Stimulated activated effector memory CD8-positive, alpha-beta T cell treated with anti-CD3 and anti-CD28 coated beads, Interleukin-12 subunit alpha, Interleukin-12 subunit beta, amount 100 ng/mL, for 72 hours (primary cell): ENCODE results near the gene CPLANE1.
"Not testable (repeated sequence)": the region's sequence is repeated elsewhere in the genome, so short reads cannot be mapped to it uniquely, and the experiment has no call there.

ENCODE experiments used
- ATAC-seq: fragments of 150-1000 bp; cut with Tn5 transposase; 2 replicates; pipeline ENCODE4 v1.10.0; 2021
- DNase-seq, 2 donors: peaks; one replicate each; pipeline ENCODE4 v3.0.0; 2021 to 2022; ENCODE audit warnings: low spot score in 2 of 2
- H3K27ac Mint-ChIP-seq: one replicate; pipeline ENCODE4 v1.8.0; 2022; ENCODE audit warnings: mild to moderate bottlenecking, mixed read lengths
- H3K36me3 Mint-ChIP-seq: one replicate; pipeline ENCODE4 v1.8.0; 2022; ENCODE audit warnings: mild to moderate bottlenecking, mixed read lengths
- H3K4me1 Mint-ChIP-seq: one replicate; pipeline ENCODE4 v1.8.0; 2022; ENCODE audit warnings: mixed read lengths
- H3K4me3 Mint-ChIP-seq: one replicate; pipeline ENCODE4 v1.8.0; 2022; ENCODE audit warnings: mild to moderate bottlenecking, mixed read lengths
- H3K9me3 Mint-ChIP-seq: one replicate; pipeline ENCODE4 v1.8.0; 2022; ENCODE audit warnings: mixed read lengths

The CPLANE1 gene

GRCh38 chr5:37120270-37120669 lies 128.9 kb downstream of the CPLANE1 start:
- H3K36me3 Mint-ChIP-seq: peaks cover 6% of the 10 kb centered on the region
- H3K4me1 Mint-ChIP-seq: no peaks in the 10 kb centered on the region
- ATAC-seq (no peak), DNase-seq (no peak)
- no peak overlapping the region for H3K4me3 Mint-ChIP-seq
- H3K27ac Mint-ChIP-seq: no peak overlapping the region
- no peaks in the 10 kb centered on the region for H3K9me3 Mint-ChIP-seq

- DNase-seq (no peak), ATAC-seq (no peak)
- H3K9me3 Mint-ChIP-seq: no peaks in the 10 kb centered on the region
- H3K36me3 Mint-ChIP-seq: peaks cover 34% of the 10 kb centered on the region
- H3K27ac Mint-ChIP-seq: no peak overlapping the region
- H3K4me1 Mint-ChIP-seq: peaks cover 22% of the 10 kb centered on the region
- H3K4me3 Mint-ChIP-seq: no peak overlapping the region
These were observed 132.8 kb downstream of the CPLANE1 start for GRCh38 chr5:37116359-37116758.

GRCh38 chr5:37112383-37112991 lies 136.7 kb downstream of the CPLANE1 start:
- Mint-ChIP-seq H3K36me3 (peaks cover 38% of the 10 kb centered on the region), H3K4me1 (peaks cover 22% of the 10 kb centered on the region), H3K27ac (no peak overlapping the region), H3K9me3 (no peaks in the 10 kb centered on the region), H3K4me3 (peak overlapping the region; percentile 52)
- ATAC-seq (peak; percentile 60), DNase-seq (no peak)

GRCh38 chr5:37111426-37112382 lies 137.5 kb downstream of the CPLANE1 start:
- DNase-seq (peak in 1 of 2 donors; percentile 53), ATAC-seq (peak; percentile 86)
- Mint-ChIP-seq H3K27ac (no peak overlapping the region), H3K9me3 (no peaks in the 10 kb centered on the region), H3K4me3 (peak overlapping the region; percentile 52), H3K36me3 (peaks cover 39% of the 10 kb centered on the region), H3K4me1 (peaks cover 22% of the 10 kb centered on the region)

- DNase-seq: no peak
- Mint-ChIP-seq H3K9me3 (no peaks in the 10 kb centered on the region), H3K27ac (no peak overlapping the region), H3K4me1 (peaks cover 22% of the 10 kb centered on the region), H3K36me3 (peaks cover 41% of the 10 kb centered on the region), H3K4me3 (no peak overlapping the region)
- ATAC-seq: no peak
These were observed 139.0 kb downstream of the CPLANE1 start for GRCh38 chr5:37110135-37110534.

- Mint-ChIP-seq H3K4me1 (peaks cover 22% of the 10 kb centered on the region), H3K9me3 (no peaks in the 10 kb centered on the region), H3K36me3 (peaks cover 41% of the 10 kb centered on the region), H3K4me3 (no peak overlapping the region), H3K27ac (no peak overlapping the region)
- no peak for DNase-seq
- no peak for ATAC-seq
These were observed 139.8 kb downstream of the CPLANE1 start for GRCh38 chr5:37109338-37109737.

- ATAC-seq (no peak), DNase-seq (no peak)
- Mint-ChIP-seq H3K27ac (no peak overlapping the region), H3K36me3 (peaks cover 22% of the 10 kb centered on the region), H3K4me1 (no peaks in the 10 kb centered on the region), H3K9me3 (peaks cover 19% of the 10 kb centered on the region), H3K4me3 (no peak overlapping the region)
These were observed 145.9 kb downstream of the CPLANE1 start for GRCh38 chr5:37103302-37103701.

- not testable (repeated sequence) for DNase-seq, H3K36me3 Mint-ChIP-seq, H3K27ac Mint-ChIP-seq, H3K4me3 Mint-ChIP-seq, ATAC-seq, H3K4me1 Mint-ChIP-seq
- peaks cover 25% of the 10 kb centered on the region for H3K9me3 Mint-ChIP-seq
These were observed 149.9 kb downstream of the CPLANE1 start for GRCh38 chr5:37099267-37099666.

- H3K4me1 Mint-ChIP-seq: not testable (repeated sequence)
These were observed 155.4 kb downstream of the CPLANE1 start for GRCh38 chr5:37093795-37094194.

GRCh38 chr5:37090781-37091180 lies 158.4 kb downstream of the CPLANE1 start:
- DNase-seq: no peak
- no peak overlapping the region for H3K27ac Mint-ChIP-seq
- no peaks in the 10 kb centered on the region for H3K36me3 Mint-ChIP-seq
- peaks cover 5% of the 10 kb centered on the region for H3K9me3 Mint-ChIP-seq
- no peak for ATAC-seq
- no peaks in the 10 kb centered on the region for H3K4me1 Mint-ChIP-seq
- no peak overlapping the region for H3K4me3 Mint-ChIP-seq

More at GRCh38 chr5:37093795-37094194, 155.4 kb downstream of the CPLANE1 start:
- H3K4me3 Mint-ChIP-seq, H3K9me3 Mint-ChIP-seq, DNase-seq, ATAC-seq, H3K27ac Mint-ChIP-seq, H3K36me3 Mint-ChIP-seq: not testable (repeated sequence)

GRCh38 chr5:37090123-37090726 lies 159.0 kb downstream of the CPLANE1 start:
- H3K9me3 Mint-ChIP-seq: peaks cover 5% of the 10 kb centered on the region
- H3K27ac Mint-ChIP-seq: no peak overlapping the region
- H3K36me3 Mint-ChIP-seq: no peaks in the 10 kb centered on the region
- DNase-seq: no peak
- no peak overlapping the region for H3K4me3 Mint-ChIP-seq
- H3K4me1 Mint-ChIP-seq: no peaks in the 10 kb centered on the region
- ATAC-seq: no peak

GRCh38 chr5:37088009-37088408 lies 161.2 kb downstream of the CPLANE1 start:
- no peak overlapping the region for H3K4me3 Mint-ChIP-seq
- no peak for DNase-seq
- H3K27ac Mint-ChIP-seq: no peak overlapping the region
- no peaks in the 10 kb centered on the region for H3K9me3 Mint-ChIP-seq
- ATAC-seq: no peak
- H3K4me1 Mint-ChIP-seq: no peaks in the 10 kb centered on the region
- no peaks in the 10 kb centered on the region for H3K36me3 Mint-ChIP-seq

- ATAC-seq (no peak), DNase-seq (no peak)
- no peaks in the 10 kb centered on the region for H3K9me3 Mint-ChIP-seq
- no peaks in the 10 kb centered on the region for H3K36me3 Mint-ChIP-seq
- no peak overlapping the region for H3K27ac Mint-ChIP-seq
- no peak overlapping the region for H3K4me3 Mint-ChIP-seq
- no peaks in the 10 kb centered on the region for H3K4me1 Mint-ChIP-seq
These were observed 162.6 kb downstream of the CPLANE1 start for GRCh38 chr5:37086466-37087173.

- H3K27ac Mint-ChIP-seq, ATAC-seq, H3K4me1 Mint-ChIP-seq, H3K9me3 Mint-ChIP-seq, H3K4me3 Mint-ChIP-seq, H3K36me3 Mint-ChIP-seq, DNase-seq: not testable (repeated sequence)
These were observed 163.2 kb downstream of the CPLANE1 start for GRCh38 chr5:37086026-37086425.

GRCh38 chr5:37082977-37083376 lies 166.2 kb downstream of the CPLANE1 start:
- not testable (repeated sequence) for H3K27ac Mint-ChIP-seq, H3K4me1 Mint-ChIP-seq, DNase-seq, H3K36me3 Mint-ChIP-seq, H3K4me3 Mint-ChIP-seq, H3K9me3 Mint-ChIP-seq, ATAC-seq
